Measurements from ENCODE around the gene SH3TC2.

The SH3TC2 gene

DNA sequence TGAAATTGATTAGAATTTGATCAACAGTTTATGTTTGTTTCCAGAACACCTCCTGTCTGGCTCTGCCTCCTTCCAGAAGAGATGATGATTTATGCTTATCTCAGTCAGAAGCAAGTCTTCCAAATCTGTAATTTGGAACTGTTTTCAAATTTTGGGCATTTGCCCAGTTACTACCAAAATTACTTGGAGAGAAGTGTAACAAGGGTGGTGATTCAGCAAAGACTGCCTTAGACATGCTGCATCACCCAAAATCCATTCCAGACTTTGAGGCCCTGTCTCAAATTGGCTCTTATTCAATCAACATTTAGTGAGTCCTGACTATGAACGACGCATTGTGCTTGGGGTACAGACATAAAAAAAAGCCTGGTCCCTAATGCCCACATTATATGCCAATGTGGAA is 89.4 kb downstream of the SH3TC2 start:
- Histone ChIP-seq H3K9me3 (ENCODE audit: control insufficient read depth, low read length) (no peaks in the 10 kb centered on the region), H3K9ac (no peak overlapping the region), H3K4me2 (ENCODE audit: low read length) (no peak overlapping the region), H3K4me1 (peaks cover 51% of the 10 kb centered on the region), H3K36me3 (ENCODE audit: control insufficient read depth, insufficient read depth, low read length) (no peaks in the 10 kb centered on the region), H3K27me3 (ENCODE audit: control insufficient read depth, insufficient read depth, low read length) (no peaks in the 10 kb centered on the region), H3K27ac (peak overlapping the region; percentile 34), H3K79me2 (no peaks in the 10 kb centered on the region), H2AFZ (peak overlapping the region; percentile 29), H3K4me3 (ENCODE audit: low read depth, low read length) (no peak overlapping the region)
- TF ChIP-seq, protein P1, sequence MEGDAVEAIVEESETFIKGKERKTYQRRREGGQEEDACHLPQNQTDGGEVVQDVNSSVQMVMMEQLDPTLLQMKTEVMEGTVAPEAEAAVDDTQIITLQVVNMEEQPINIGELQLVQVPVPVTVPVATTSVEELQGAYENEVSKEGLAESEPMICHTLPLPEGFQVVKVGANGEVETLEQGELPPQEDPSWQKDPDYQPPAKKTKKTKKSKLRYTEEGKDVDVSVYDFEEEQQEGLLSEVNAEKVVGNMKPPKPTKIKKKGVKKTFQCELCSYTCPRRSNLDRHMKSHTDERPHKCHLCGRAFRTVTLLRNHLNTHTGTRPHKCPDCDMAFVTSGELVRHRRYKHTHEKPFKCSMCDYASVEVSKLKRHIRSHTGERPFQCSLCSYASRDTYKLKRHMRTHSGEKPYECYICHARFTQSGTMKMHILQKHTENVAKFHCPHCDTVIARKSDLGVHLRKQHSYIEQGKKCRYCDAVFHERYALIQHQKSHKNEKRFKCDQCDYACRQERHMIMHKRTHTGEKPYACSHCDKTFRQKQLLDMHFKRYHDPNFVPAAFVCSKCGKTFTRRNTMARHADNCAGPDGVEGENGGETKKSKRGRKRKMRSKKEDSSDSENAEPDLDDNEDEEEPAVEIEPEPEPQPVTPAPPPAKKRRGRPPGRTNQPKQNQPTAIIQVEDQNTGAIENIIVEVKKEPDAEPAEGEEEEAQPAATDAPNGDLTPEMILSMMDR (IDR thresholded peaks at IDR 0.05), result no peak

DNA sequence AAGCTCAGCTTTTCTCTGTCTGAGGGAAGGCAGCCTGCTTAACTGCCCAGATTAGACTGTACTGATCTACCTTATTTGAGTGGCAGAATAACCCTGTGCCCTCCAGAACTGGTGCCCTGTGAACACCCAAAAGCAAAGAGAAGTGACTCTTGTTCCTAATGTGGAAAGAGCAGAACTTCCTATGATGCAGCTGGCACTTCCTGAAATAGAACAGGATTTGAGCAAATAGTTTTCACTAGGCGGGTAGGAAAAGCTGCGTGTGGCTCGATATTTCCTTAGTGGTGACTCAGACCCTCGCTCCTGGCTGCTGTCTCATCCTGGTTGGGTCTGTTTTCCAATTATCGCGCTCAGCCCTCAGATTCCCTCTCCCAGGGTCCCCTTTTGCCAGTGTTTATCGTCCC is 89.9 kb downstream of the SH3TC2 start:
- peak overlapping the region; percentile 56 for H2AFZ ChIP-seq
- no peak overlapping the region for H3K4me2 ChIP-seq (ENCODE audit: low read length)
- no peaks in the 10 kb centered on the region for H3K79me2 ChIP-seq
- H3K9me3 ChIP-seq (ENCODE audit: control insufficient read depth, low read length), result no peaks in the 10 kb centered on the region
- peak overlapping the region; percentile 34 for H3K27ac ChIP-seq
- H3K4me1 ChIP-seq, result peaks cover 46% of the 10 kb centered on the region
- H3K9ac ChIP-seq, result no peak overlapping the region
- TF ChIP-seq, protein P1 (IDR thresholded peaks at IDR 0.05), result no peak
- H3K36me3 ChIP-seq (ENCODE audit: control insufficient read depth, insufficient read depth, low read length), result no peaks in the 10 kb centered on the region
- H3K4me3 ChIP-seq (ENCODE audit: low read depth, low read length), result no peak overlapping the region
- H3K27me3 ChIP-seq (ENCODE audit: control insufficient read depth, insufficient read depth, low read length), result no peaks in the 10 kb centered on the region

DNA sequence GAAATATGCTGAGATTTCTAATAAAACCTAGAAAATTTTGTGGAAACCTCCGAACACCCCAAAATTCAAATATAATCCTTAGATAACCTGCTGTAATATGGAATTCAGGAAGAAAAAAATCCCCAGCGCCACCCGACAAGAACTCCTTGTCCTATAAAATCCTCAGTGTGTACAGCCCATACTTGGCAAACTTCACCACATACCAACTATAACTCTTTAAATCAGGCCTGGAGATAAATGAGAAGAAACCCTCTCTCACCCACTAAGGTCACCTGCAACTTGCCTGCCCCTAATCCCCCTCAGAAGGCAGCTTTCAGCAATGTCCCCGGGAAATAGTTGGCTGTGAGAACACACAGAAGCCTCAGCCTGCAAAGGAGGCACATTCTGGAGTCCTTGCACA is 90.5 kb downstream of the SH3TC2 start:
- Histone ChIP-seq H3K4me2 (ENCODE audit: low read length) (no peak overlapping the region), H3K9ac (no peak overlapping the region), H3K9me3 (ENCODE audit: control insufficient read depth, low read length) (no peaks in the 10 kb centered on the region), H3K36me3 (ENCODE audit: control insufficient read depth, insufficient read depth, low read length) (no peaks in the 10 kb centered on the region), H3K27ac (peak overlapping the region; percentile 34), H3K4me3 (ENCODE audit: low read depth, low read length) (no peak overlapping the region), H2AFZ (peak overlapping the region; percentile 56), H3K79me2 (no peaks in the 10 kb centered on the region), H3K27me3 (ENCODE audit: control insufficient read depth, insufficient read depth, low read length) (no peaks in the 10 kb centered on the region), H3K4me1 (peaks cover 41% of the 10 kb centered on the region)
- TF ChIP-seq, protein P1 (IDR thresholded peaks at IDR 0.05), result no peak

DNA sequence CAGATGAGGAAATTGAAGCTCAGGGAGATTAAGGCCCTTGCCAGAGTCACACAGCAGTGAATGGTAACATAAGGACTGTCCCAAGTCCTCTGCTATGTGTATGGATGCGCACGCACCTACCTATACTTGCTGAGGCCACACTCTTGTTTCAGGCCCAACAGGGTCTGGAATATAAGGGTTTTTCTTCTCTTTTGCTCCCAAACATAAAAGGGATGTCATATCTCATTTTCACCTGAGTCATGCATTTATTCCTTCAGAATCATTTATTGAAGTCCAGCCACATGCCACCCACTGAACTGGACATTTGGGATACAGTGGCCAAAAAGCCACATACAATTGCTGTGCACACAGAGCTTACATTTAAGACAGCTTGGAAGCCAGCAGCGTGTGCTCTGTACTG is 92.0 kb downstream of the SH3TC2 start:
- TF ChIP-seq, protein P1 (IDR thresholded peaks at IDR 0.05), result no peak
- H3K4me1 ChIP-seq, result peaks cover 40% of the 10 kb centered on the region
- no peak overlapping the region for H2AFZ ChIP-seq
- H3K27ac ChIP-seq, result no peak overlapping the region
- H3K9me3 ChIP-seq (ENCODE audit: control insufficient read depth, low read length), result no peaks in the 10 kb centered on the region
- H3K4me2 ChIP-seq (ENCODE audit: low read length), result no peak overlapping the region
- no peaks in the 10 kb centered on the region for H3K27me3 ChIP-seq (ENCODE audit: control insufficient read depth, insufficient read depth, low read length)
- no peak overlapping the region for H3K9ac ChIP-seq
- no peak overlapping the region for H3K4me3 ChIP-seq (ENCODE audit: low read depth, low read length)
- H3K36me3 ChIP-seq (ENCODE audit: control insufficient read depth, insufficient read depth, low read length), result no peaks in the 10 kb centered on the region
- no peaks in the 10 kb centered on the region for H3K79me2 ChIP-seq

DNA sequence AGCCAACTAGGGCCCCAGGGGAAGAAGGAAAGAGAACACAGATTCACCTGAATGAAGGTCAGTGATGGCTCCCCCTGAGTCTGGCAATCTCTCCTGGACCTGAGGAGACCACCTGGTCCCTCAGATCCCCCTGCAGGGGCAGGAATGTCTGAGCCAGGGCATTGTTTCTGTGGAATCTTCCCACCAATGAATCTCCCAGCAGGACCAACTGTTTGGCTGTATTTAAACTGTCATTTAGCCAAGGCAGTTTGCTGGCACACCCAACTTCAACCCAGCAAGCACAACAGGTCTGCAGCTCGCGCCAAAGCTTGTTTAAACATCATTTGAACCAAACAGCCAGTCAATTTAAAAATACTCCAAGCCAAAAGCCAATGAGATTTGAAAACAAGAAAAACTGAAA is 92.6 kb downstream of the SH3TC2 start:
- Histone ChIP-seq H3K4me1 (peaks cover 47% of the 10 kb centered on the region), H3K9ac (no peak overlapping the region), H3K36me3 (ENCODE audit: control insufficient read depth, insufficient read depth, low read length) (no peaks in the 10 kb centered on the region), H2AFZ (peak overlapping the region; percentile 59), H3K4me2 (ENCODE audit: low read length) (no peak overlapping the region), H3K27me3 (ENCODE audit: control insufficient read depth, insufficient read depth, low read length) (no peaks in the 10 kb centered on the region), H3K79me2 (no peaks in the 10 kb centered on the region), H3K27ac (peak overlapping the region; percentile 66), H3K4me3 (ENCODE audit: low read depth, low read length) (no peak overlapping the region), H3K9me3 (ENCODE audit: control insufficient read depth, low read length) (no peaks in the 10 kb centered on the region)
- TF ChIP-seq, protein P1 (IDR thresholded peaks at IDR 0.05), result no peak
